Measurements from ENCODE around the gene GRB7. TPM values are rescaled to one million over a fixed set of nuclear protein-coding genes. Genes with fewer than 3 reads are reported as not detected.

Gene GRB7
- total RNA-seq (2013; cell fraction: nucleolus; rRNA removed): 1.0 and 1.4 TPM in 2 replicates
- total RNA-seq (2014; rRNA removed) (0.16 and 0.34 TPM in 2 replicates), total RNA-seq (2014; rRNA removed; fragmentation: Illumina TruSeq; extraction: Trizol) (0.09 TPM in 1 of 2 replicates, not detected in the other), total RNA-seq (2021) (0.23 and 0.45 TPM in 2 replicates), polyA plus RNA-seq (2011; rRNA removed) (0.05 and 0.10 TPM in 2 replicates), polyA plus RNA-seq (2014; fragmentation: Illumina TruSeq; extraction: Trizol) (0.19 and 0.65 TPM in 2 replicates), polyA plus RNA-seq (2014; fragmentation: Nextera tagmentation; extraction: Ambion mirVana) (not detected), polyA plus RNA-seq (2014; rRNA removed) (0.19 and 0.36 TPM in 2 replicates), polyA plus RNA-seq (2016; fragmentation: Nextera tagmentation; extraction: Ambion mirVana) (under 1 TPM in 1 of 2 experiments, not detected in 1; 0.09 TPM), polyA minus RNA-seq (2011; rRNA and poly(A)+ RNA removed) (not detected in 2 replicates), Bru-seq, nascent RNA (percentile 20 among the genes with signal in this experiment), BruChase-seq, experiment 1, labeled RNA remaining after a 6-hour chase (percentile 23 among the genes with signal in this experiment), BruChase-seq, experiment 2, labeled RNA remaining after a 2-hour chase (percentile 27 among the genes with signal in this experiment)
- polyA plus RNA-seq (2011; ENCODE audit: low read depth): not detected
- 0.04 and 0.08 TPM in 2 replicates for polyA plus RNA-seq (2011; cell fraction: cytosol; rRNA removed)
- 0.24 and 0.28 TPM in 2 replicates for polyA plus RNA-seq (2011; cell fraction: nucleus; rRNA removed)
- 0.35 and 0.38 TPM in 2 replicates for polyA plus RNA-seq (2012)
- polyA minus RNA-seq (2011; cell fraction: cytosol; rRNA and poly(A)+ RNA removed): not detected in 2 replicates
- 0.12 TPM in 1 of 2 replicates, not detected in the other for polyA minus RNA-seq (2011; cell fraction: nucleus; rRNA and poly(A)+ RNA removed)
- long read RNA-seq, experiment 1: 0 reads
- long read RNA-seq, experiment 2: 0 reads

GRCh38 chr17:39737760-39738567 lies at the start of gene GRB7:
GRB7 (plus strand) TSS chr17:39737938; CDS start chr17:39742302, 4,364 bp downstream.
- no peak for FAIRE-seq
- no peaks in the 10 kb centered on the region for H3K36me3 ChIP-seq (ENCODE audit: control insufficient read depth in 2 of 2, insufficient read depth in 2 of 2, low read length in 1 of 2)
- H3K4me1 ChIP-seq (ENCODE audit: control insufficient read depth, insufficient read depth, low read length): peaks cover 10% of the 10 kb centered on the region
- ATAC-seq: peak; percentile 45
- 0 out of 2 replicates have a peak, but pooled peaks have one; percentile 13 for TF ChIP-seq IKZF1 (conservative IDR thresholded peaks at IDR 0.05)
- TF ChIP-seq ZNF24 (IDR thresholded peaks at IDR 0.05): no peak
- no peak for TF ChIP-seq POLR2A (IDR thresholded peaks at IDR 0.05; ENCODE audit: low read depth, low read length)
- no peak for TF ChIP-seq TCF3 (IDR thresholded peaks at IDR 0.05; ENCODE audit: borderline replicate concordance, insufficient read depth, low read depth, low read length)
- TF ChIP-seq ATF2 (IDR thresholded peaks at IDR 0.05; ENCODE audit: low read length): no peak
- TF ChIP-seq USF1 (IDR thresholded peaks at IDR 0.05; ENCODE audit: borderline replicate concordance, extremely low read length, insufficient read depth, low read depth, low read length): no peak
- no peak for TF ChIP-seq KAT2A (conservative IDR thresholded peaks at IDR 0.05; ENCODE audit: control insufficient read depth, low read depth, low read length)
- peak; percentile 24; the same call in 1 of the 2 replicates for TF ChIP-seq LARP7 (IDR thresholded peaks at IDR 0.05)
- peak in 1 of 2 experiments; percentile 12; a peak in 1 of 4 replicates for TF ChIP-seq IKZF2 (IDR thresholded peaks at IDR 0.05)
- ChIA-PET POLR2A (no interaction called here), SMC1A (ENCODE audit: uncharacterized antibody, unreplicated experiment) (interaction anchor here (0.9 kb wide), 1 partner anchor 54 kb away, joined by 3 read pairs; no protein-coding TSS in a partner anchor), CTCF (no interaction called here), RAD21 (ENCODE audit: unreplicated experiment) (no interaction called here)
- no peaks in the 10 kb centered on the region for H3K9me3 ChIP-seq (replicated peaks; ENCODE audit: control insufficient read depth, insufficient read depth, low read length)
- intact Hi-C loops (cut with micrococcal nuclease; ENCODE audit: unreplicated experiment): no loop called here
- H3K9ac ChIP-seq (ENCODE audit: control insufficient read depth, insufficient read depth, low read length): no peak within 1 kb of the TSS; the same call in 1 of the 2 replicates
- H4K20me1 ChIP-seq (ENCODE audit: control insufficient read depth, insufficient read depth): no peaks in the 10 kb centered on the region
- no TSS peak for BruUV-seq (replicated peaks)
- peak within 1 kb of the TSS; percentile 54 for H2AFZ ChIP-seq (ENCODE audit: control insufficient read depth, low read depth, low read length)
- DNase-seq (ENCODE audit: low read depth, low spot score): no peak
- H3K27me3 ChIP-seq (replicated peaks in 1 of 2; ENCODE audit: control insufficient read depth in 2 of 2, insufficient read depth in 2 of 2, low read length in 1 of 2): peaks cover 0 to 2% of the 10 kb centered on the region in 2 experiments; a peak in 2 of 4 replicates
- in situ Hi-C loops (cut with MboI): no loop called here
- 8% methylated on average over 21 of the region's 34 CpGs for WGBS (ENCODE audit: insufficient coverage, insufficient replicate concordance, low lambda C conversion rate, missing lambda C conversion rate)
- H3K4me3 ChIP-seq: peak within 1 kb of the TSS; percentile 47
- no peaks in the 10 kb centered on the region for H3K79me2 ChIP-seq (ENCODE audit: control insufficient read depth, insufficient read depth, low read length)
- no peak within 1 kb of the TSS for H3K27ac ChIP-seq (ENCODE audit: control insufficient read depth, insufficient read depth)
- peak within 1 kb of the TSS; percentile 70 for H3K4me2 ChIP-seq (ENCODE audit: control insufficient read depth, insufficient read depth)
